Right ventricle myocardium inferior (tissue), 1 donor: ENCODE measurements around the gene GHRH. TPM values are rescaled to one million over a fixed set of nuclear protein-coding genes. Genes with fewer than 3 reads are reported as not detected.

Source experiments
- ATAC-seq: fragments of 200-7000 bp; cut with Tn5 transposase; one replicate; pipeline ENCODE4 v1.9.1; 2020; ENCODE audit warnings: mild to moderate bottlenecking, moderate library complexity
- DNase-seq: peaks from one replicate; pipeline ENCODE4 v3.0.0; 2021; ENCODE audit errors: missing footprints
- intact Hi-C: fragments of 100-400 bp; cut with DNase I; formaldehyde crosslinking; loops from one replicate; pipeline ENCODE4 v1.11.0; 2022
- long read RNA-seq: library from polyadenylated mRNA; unstranded; transcript quantifications from one replicate; pipeline ENCODE4 v2.0.0, GENCODE V29; 2021
- total RNA-seq: library from RNA; stranded (reverse); fragmentation: NEBNext Ultra II Directional; extraction: Animal tissue kit (Norgen Biotek cat#: 25700); gene quantifications from one replicate; pipeline ENCODE4 v1.2.1, GENCODE V29; 2021
- donor health status: DM: no; HTN: yes; CAD: no; lungs with severe emphysema.

The GHRH gene, protein sequence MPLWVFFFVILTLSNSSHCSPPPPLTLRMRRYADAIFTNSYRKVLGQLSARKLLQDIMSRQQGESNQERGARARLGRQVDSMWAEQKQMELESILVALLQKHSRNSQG
- not detected for total RNA-seq
- long read RNA-seq: 0 reads

DNA sequence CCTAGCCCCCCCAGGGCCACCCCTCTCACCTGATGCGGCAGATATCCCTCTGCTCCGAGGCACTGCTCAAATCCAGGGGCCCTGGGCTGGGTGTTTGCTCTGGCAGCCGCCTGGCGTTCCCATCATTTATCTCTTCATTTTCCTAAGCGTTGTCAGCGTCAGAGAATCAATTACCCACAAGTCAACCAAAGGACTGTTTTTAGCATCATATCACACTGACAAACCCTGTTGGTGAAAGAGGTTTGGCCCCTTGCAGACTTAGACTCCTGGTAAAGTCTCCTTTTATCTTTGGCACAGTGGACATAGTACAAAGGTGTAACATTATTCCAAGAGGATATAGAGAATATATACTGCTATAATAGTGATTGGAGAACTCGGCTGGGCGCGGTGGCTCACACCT is at the start of gene GHRH:
Gene GHRH, minus strand, starts transcription at position 101 of the 400 bp plus-strand sequence. CDS start 4,925 bp downstream, outside the sequence.
- ATAC-seq (no peak), DNase-seq (no peak)
- intact Hi-C loops: no loop called here

DNA sequence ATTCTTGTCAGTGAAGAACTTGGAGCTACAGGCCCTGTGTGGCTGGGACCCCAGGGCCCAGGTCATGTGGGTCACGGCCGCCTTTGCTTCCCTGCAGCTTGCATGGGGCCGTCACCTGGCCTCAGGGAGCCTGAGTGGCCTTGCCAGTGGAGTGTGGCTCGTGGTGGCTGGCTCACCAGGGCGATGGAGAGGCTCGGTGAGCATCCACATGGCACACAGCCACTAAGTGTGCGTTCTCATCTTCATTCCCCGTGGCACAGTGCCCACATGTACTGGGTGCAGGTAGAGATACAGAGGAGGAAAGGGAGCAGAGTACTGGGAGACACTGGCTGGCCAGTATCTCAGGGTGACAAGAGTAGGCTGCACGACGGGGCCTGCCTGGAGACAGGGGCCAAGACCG is 49.3 kb upstream of the GHRH start:
- no peak for ATAC-seq
- DNase-seq: no peak
- intact Hi-C loops: no loop called here

DNA sequence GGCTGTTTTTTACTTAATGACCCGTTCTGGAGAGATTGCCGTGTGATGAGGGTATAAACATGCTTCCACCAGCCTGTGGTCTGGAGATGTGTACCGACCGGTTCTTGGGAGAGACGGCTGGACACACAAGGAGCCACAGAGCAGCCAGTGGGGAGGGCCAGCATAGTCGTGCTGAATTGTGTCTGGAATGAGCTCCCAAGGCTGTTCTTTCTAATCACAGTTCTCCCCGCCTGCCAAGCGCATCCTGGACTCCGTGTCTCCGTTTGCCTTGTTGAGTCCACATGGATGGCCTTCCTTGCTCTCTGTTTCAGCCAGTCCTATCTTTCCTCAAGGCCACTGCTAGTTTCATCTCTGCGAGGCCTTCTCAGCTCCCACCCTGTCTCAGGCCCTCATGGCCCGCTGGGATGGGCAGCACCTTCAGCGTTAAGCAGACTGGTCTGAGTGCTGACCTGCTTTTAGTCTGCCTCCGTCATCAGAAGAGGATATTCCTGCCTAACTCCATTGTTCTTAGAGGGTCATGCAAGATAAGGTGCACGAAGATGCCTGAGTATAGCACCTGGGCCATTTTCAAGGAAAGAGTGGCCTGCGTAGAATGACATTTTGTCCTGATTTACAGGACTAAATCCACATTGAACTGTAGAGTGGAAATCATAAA is 48.4 kb upstream of the GHRH start:
- no peak for ATAC-seq
- DNase-seq: no peak
- intact Hi-C loops: no loop called here

DNA sequence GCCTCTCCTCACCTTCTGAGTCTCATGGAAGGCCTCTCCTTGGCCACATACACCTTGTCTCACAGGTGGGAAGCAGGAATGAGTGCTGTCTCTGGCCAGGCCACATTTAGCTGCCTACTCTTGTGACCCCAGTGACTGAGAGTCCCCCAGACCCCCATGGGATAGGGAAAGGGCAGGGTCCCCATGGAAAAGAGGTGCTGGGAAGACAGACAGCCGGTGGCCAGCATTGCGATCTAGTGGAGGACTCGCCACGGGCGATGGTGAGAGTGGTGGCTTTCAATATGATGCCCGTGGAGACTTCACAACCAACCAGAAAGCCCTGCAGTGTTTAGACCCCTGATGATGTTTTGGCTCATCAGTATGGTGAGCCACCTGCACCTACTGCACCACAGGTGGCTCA is 47.7 kb upstream of the GHRH start:
- intact Hi-C loops: no loop called here
- ATAC-seq: no peak
- DNase-seq: no peak

DNA sequence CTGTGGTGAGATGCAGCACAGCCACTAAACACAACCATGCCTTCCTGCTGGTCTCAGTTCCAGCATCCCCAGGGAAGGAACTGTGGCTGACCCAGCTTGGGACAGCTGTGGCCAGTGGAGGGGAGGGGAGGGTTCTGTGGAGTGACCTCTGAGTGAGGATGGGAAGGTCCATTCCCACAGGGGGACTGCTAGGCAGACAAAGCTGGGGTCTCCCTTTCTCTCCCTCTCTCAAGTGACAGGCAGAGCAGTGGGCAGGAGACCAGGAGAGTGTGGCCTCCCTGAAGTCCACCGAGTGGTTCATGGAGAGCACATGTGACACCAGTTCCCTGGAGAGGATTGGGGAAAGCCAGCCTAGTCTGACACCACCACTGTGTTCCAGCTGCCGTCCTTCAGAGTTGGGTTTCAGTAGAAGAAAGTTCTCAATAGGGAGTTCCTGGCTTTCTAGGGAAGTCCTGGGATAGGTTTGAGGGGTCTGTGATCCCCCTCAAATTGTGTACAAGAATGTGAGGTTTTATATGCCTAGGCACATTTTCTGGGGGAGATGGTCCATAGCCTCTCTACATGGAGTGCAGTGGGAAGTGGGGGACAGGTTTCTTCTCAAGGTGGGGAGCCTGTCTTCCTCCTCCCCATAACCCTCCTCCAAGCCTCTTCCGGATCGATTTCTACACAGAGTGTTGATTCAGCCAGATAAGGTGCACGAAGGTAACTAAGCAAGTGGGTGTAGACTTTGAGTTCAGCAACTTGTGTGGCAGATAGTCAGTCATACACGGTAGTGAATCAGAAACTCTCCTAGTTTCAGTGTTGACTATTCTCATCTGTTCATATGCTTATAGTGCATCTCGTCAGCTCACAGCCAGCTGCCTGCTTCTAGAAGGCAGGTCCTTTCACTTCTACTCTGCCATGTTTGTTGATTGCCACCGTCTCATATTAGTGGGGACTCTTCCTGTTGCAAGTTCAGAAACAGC is 46.8 kb upstream of the GHRH start:
- ATAC-seq: peak; percentile 45
- intact Hi-C loops: no loop called here
- DNase-seq: no peak

DNA sequence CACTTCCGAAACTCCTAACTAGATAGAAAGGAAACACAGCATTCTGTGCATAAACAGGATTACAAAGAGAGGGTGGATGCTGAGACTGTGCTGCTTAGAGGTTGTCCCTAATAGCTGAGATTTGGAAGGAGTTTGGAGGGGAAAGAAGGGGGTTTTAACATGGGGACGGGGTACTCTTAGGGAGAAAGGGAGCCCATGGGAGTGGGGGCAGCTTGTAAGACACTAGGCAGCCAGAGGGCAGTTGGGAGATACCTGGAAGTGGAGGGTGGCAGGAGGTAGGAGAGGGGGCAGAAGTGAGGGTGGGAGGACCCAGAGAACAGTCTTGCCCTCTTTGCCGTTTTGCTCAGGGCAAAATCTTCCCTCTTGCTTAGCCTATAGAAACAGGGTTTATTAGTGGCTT is 44.2 kb upstream of the GHRH start:
- ATAC-seq (no peak), DNase-seq (no peak)
- intact Hi-C loops: no loop called here

DNA sequence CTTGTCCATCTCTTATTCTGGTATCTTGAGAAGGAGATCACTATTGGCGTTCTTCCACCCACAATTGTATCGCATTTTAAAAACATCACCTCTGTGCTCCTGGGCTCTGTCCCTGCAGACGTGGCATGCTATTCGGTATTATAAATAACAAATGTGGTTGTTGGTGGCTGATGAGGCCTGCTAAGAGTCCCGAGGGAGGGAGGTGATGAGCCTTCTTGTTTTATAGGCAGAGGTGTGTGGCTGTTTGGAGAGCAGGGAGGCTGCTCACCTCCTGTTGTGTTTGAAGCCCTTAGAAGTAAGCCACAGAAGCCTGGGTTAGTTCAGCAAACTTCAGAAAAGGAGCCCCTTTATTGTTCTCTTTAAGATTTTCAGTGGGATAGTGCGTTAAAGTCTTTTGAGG is 43.5 kb upstream of the GHRH start:
- ATAC-seq: no peak
- no peak for DNase-seq
- intact Hi-C loops: no loop called here

DNA sequence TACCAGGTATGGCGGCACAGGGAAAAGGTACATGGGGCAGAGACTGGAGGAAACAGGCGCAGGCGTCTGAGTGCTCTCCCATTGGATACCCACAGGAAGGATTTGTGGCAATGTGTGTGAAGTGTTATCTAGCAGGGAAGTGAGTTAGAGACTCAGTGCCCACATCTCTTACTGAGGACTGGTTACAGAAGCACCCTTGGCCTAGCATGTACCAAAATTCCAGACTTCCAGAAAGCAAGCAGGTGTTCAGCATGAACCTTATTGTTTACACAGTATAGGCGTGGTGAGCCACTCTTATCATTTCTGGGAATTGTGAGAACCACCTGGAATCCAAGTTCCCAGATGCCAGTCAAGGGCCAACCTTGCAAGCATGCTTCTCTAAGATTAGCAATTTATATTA is 42.0 kb upstream of the GHRH start:
- no peak for ATAC-seq
- DNase-seq: no peak

DNA sequence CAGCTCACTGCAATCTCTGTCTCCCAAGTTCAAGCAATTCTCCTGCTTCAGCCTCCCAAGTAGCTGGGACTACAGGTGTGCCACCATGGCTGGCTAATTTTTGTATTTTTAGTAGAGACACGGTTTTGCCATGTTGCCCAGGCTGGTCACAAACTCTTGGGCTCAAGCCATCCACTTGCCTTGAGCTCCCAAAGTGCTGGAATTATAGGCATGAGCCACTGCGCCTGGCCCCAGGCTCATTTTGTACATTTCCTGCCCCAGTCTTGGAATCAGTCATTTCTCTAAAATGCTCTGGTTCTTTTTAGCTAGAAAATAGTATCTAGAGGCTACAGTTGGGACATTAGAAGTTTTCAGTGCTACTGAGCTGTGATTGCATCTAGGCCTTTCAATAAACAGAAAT is 41.4 kb upstream of the GHRH start:
- ATAC-seq: no peak
- no peak for DNase-seq
- intact Hi-C loops: no loop called here

More for the DNA sequence above, 42.0 kb upstream of the GHRH start:
- intact Hi-C loops: no loop called here

DNA sequence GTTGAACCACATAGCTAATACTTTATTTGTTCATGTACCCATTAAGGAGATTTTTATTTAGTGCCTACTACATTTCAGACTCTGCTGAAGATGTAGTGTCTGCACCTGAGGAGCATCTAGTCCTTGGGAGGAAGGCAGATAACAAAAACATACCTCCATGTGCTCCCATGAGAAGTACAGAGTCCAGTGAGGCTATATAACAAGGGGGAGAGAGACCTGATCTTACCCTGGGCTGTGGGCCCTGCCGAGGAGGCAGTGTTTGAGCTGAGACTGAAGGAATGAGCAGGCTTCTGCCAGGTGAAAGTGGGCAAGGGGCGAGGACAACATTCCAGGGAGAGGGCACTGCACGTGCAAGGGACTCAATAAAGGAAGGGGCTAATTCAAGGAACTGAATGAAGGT is 39.9 kb upstream of the GHRH start:
- ATAC-seq (no peak), DNase-seq (no peak)
- intact Hi-C loops: no loop called here

DNA sequence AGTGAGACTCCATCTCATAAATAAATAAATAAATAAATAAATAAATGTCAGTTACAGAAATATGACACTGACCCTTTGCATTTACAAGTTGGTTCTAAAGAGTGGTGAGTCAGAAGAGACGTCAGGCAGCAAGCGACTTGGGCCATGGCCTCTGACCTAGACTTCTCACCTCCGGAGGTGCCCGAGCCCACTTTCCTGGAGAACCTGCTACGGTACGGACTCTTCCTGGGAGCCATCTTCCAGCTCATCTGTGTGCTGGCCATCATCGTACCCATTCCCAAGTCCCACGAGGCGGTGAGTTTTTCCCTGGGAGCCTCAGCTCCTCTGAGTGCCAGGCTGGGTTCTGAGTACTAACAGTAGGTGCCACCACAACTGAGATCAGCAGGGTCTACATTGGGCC is 39.5 kb upstream of the GHRH start:
- no peak for ATAC-seq
- intact Hi-C loops: no loop called here
- DNase-seq: no peak

DNA sequence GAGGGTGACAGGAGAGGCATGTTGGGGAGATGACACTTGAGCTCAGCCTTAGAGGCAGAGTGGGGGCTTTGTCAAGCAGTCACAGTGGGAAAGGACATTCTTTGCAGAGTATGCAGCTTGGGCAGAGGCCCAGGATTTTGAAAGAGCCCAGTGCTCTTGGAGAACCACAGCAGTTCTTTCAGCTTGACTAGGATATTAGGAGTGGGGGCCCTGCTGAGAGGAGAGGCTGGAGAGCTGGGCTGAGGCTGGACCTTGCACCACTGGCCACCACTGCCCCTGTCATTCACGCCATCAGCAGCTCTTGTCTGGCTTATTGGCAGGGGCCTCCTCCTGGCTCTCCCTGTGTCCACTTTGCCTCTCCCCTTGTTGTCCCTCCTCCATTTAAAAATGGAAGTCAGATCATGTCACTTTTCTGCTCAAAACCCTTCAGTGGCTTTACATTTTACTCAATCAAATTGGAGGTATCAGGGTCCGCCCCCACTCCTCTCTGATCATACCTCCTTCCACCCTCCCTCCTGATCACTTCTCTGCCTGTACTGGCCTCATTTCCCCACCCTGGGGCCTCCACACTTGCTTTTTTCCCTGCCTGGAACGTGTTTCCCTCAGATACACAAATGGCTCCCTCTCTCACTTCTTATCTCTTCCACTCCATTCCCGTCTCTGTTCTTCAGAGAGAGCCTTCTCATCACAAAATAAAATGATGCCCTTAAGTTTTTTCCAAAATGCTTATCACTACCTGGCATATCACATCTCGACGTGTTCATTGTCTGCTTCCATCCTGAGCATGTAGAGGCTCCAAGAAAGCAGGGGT is 38.3 kb upstream of the GHRH start:
- DNase-seq: no peak
- ATAC-seq: peak; percentile 31

DNA sequence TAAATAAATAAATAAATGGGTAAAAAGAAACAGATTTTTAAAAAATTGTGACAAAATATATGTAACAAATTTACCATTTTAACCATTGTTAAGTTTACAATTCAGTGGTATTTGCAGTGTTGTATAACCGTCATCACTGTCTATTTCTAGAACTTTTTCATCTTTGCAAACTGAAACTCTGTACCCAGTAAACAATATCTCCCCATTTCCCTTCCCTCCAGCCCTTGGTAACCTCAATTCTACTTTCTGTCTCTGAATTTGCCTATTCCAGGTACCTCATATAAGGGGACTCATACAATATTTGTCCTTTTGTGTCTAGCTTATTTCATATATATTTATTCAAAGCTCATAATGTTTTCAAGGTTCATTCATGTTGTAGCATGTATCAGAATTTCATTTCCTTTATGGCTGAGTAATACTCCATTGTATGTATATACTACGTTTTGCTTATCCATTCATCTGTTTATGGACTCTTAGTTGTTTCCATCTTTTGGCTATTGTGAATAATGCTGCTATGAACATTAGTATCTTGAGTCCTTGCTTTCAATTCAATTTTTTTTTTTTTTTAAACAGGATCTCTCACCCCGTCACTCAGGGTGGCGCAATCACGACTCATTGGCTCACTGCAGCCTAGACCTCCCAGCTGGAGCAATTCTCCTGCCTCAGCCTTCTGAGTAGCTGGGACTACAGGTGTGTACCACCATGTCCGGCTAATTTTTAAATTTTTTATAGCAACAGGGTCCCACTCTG is 36.8 kb upstream of the GHRH start:
- ATAC-seq (no peak), DNase-seq (no peak)
- intact Hi-C loops: no loop called here

More for the DNA sequence above, 38.3 kb upstream of the GHRH start:
- intact Hi-C loops: no loop called here

DNA sequence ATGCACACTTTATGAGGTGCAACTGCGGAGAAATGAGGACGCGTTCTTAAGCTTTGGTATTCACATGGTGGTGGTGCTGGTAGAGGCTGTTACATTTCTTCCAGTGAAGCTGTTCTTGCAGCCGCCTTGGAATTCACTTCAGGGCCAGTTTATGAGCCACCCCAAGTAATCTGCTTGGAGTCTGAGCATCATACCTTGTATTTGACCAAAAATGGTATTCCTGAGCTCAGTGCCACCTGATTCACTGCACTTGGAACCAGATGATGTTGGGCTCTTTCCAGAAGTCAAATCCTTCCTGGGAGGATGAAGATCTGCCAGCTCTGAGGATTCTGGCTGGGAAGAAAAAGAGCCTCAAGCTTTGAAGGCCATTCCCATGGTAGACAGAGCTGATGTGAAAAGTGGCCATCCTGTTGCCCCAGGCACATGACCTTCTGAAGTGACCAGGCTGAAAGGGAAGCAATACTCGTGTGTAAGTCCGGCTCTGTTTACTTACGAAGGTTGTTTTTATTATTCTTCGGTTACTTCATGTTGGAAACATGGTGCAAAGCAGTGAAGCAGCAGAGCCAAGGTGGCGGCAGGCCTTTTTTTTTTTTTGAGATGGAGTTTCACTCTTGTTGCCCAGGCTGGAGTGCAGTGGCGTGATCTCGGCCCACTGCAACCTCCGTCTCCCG is 35.6 kb upstream of the GHRH start:
- ATAC-seq (no peak), DNase-seq (no peak)
- intact Hi-C loops: no loop called here

DNA sequence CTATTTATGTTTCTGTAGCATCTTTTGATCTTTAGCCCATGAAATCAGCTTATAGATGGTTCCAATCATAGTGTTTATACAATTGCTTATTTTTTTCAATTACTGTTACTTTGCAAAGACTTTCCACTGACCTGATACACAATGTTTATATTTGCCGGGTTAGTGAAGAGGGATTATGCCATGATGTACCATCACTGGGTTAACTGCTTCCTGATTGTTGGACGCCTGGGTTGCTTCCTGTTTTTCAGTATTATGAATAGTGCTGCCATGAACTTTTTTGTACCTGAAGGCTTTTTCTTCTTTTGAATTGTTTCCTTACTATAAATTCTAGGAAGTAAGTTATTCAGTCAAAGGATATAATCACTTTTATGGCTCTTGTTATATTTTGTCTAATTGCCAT is 34.8 kb upstream of the GHRH start:
- no peak for DNase-seq
- intact Hi-C loops: no loop called here
- no peak for ATAC-seq

DNA sequence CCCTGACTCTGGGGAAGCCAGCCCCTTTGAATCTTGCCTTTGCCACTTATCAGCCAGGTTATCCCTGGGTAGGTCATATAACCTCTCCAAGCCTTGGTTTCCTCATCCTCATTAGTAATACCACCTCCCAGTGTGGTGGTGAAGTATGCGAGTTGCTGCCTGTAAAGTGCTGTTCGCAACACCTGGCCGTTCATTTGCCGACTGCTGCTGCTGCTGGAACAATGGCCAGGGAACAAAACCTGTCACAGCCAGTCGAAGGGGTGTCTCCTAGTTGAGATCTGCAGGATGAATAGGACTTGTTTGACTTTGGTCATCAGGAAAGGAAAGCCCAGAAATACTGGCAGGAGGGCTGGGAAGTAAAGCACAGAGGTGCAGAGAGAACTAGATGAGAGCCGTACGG is 34.0 kb upstream of the GHRH start:
- DNase-seq (no peak), ATAC-seq (no peak)
- intact Hi-C loops: no loop called here

DNA sequence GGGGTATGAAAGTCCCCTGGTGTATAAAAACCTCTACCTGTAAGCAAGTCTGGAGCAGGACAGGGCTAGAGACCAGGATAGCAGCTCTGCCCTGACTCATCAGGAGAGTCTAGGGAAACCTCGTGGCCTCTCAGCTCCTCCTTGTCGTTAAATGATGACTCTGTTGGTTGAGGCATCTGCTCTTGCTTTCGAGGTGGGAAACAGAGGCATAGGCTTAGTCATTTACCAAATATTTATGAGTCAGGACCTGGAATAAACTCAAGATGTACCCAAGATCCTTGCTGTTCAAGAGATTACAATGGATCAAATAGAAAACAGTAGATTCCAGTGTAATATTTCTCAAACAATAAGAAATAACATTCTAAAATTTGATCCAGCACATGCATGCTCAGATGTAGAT is 33.4 kb upstream of the GHRH start:
- intact Hi-C loops: no loop called here
- ATAC-seq: no peak
- DNase-seq: no peak
